HuH-7 (cell line): ENCODE data around the gene C8B.

ENCODE experiments used
- DNase-seq: peaks from one replicate; pipeline ENCODE4 v3.0.0; 2011; ENCODE audit warnings: low spot score

The C8B gene

DNA sequence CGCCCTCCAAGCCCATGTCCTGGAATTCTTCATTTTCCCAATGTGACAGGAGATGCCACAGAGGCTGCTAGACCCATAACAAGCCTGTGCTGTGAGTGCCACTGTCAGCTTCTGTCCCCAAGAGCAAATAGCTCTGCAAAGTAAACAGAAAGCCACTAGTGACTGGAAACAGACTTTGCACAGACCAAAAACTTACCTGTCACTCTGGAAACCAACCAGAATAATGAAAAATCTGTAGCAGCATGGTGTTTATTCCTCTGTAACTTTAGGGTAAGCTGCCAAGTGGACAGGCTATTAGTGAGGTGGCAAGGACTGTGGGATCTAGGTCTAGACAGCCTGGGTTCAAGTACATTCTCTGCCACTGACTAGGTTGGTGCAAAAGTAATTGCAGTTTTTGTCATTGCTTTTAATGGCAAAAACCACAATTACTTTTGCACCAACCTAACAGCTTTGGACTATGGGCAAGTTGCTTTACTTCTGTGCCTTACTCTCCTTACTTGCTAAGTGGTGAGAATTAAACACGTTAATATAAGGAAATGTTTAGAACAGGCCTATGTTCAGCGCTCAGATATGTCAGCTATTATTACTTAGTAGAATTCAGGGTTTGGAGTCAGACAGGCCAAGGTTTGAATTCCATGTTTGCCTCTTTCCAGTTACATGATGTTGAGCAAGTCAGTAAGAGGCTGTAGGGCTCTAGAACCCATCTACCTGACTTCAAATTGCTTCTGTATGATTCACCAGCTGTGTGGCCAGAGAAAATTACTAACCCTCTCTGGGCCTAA is at the start of gene C8B:
Gene C8B (minus strand): TSS at position 100 of the 782 bp plus-strand sequence. CDS start 67 bp downstream, at position 33.
- DNase-seq, result no peak

DNA sequence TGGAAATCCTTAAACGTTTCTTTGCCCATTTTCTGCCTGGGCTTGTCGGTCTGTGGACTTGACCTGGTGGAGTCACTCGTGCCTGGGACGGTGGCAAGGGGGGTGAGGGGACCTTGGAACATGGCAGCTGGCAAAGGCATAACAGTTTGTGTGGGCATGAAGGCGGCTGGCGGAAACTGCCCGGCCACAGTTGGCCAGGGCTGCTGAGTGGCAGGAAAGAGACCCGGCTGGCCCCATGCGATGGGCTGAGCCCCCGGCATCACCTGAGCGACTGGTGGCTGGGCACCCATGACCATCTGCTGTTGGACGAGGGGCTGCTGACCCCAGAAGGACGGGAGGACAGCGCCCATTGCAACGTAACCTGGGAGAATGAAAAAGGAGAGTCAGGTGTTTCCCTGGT is 49.3 kb upstream of the C8B start:
- DNase-seq, result no peak

DNA sequence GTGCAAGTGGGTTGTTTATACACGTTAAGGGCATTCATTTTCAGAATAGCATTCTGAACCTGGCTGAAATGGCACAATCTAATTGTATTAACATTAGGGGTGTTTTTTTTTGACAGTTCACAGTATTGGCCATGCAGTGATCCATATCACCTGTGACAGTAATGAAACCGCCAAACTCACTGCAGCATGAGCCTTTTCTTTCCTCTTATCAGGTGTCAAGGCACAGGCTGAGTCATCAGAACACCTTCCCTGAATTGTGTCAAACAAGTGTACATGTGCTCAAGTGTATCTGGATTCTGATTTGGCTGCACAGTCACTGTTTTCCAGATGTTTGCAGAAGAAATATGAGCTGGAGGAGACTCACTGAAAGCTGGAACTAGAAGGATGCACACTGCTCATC is 47.7 kb upstream of the C8B start:
- DNase-seq, result no peak

DNA sequence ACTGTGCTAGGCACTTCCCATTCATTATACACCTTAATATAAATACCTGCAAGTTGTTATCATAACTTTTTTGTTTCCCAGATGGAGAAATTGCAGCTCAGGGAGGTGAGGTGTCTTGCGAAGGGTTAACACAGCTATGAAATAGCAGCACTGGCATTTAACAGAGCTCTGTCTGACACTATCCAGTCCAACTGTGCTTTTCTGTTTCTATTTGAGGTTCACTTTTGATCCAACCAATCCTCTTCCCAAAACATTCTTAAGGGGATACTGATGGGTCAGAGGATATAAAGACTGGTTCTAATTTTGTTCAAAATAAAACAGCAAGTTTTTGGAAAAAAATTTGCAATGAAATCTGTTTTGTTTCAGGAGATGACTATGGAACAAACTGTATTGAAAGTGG is 46.5 kb upstream of the C8B start:
- DNase-seq, result no peak

DNA sequence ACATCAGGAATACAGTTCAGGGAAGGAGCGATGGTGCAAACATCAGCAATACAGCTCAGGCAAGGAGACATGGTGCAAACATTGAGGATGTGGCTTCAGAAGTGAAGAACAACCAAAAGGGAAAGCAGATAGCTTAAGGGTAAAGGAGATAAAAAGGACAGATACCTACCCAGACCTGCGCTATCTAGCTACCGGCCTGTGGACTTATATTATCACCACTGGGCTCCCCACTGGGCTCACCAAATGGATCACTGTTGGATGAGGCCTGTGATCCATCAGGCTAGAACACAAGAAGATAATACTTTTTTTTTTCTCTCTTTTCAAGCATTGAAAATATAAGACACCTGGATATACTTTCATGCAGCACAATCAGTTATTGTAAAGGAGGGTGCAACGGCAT is 44.7 kb upstream of the C8B start:
- DNase-seq, result no peak

DNA sequence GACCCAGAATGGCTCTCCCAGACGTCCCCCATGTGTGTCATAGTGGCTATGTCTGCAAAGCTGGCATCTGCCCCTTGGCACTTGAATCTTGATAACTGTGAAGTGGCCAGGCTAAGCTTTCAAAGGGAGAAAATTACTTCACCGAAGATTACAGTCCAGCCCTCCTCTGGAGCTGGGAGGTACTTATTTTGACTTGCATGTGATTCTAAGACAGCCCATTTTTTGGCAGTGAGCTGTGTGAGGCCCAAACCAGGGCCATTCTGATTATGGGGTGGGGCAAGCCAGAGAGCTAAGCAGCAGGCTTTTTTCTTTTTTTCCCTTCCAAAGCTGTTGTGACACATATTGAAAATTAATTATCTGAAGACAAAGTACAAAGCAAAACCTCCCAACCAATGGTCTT is 42.1 kb upstream of the C8B start:
- DNase-seq, result no peak

DNA sequence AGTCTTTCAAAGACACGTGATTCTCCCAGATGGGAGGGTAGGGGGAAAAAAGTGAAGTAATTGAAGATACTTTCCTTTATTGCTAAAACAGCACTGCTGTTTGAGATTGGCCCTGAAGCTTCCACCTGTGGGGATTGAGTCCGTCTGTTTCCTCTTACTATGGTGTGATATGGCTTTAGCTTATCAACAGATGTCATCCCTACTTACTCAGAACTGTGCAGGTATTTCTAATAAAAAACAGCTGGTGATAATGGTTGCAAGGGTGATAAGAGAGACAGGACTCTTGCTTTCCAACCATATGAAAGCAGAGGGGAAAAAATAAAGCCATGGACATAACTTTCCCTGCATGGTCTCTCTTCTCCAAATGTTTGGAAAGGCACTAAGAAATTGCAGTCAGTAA is 41.7 kb upstream of the C8B start:
- DNase-seq, result no peak

DNA sequence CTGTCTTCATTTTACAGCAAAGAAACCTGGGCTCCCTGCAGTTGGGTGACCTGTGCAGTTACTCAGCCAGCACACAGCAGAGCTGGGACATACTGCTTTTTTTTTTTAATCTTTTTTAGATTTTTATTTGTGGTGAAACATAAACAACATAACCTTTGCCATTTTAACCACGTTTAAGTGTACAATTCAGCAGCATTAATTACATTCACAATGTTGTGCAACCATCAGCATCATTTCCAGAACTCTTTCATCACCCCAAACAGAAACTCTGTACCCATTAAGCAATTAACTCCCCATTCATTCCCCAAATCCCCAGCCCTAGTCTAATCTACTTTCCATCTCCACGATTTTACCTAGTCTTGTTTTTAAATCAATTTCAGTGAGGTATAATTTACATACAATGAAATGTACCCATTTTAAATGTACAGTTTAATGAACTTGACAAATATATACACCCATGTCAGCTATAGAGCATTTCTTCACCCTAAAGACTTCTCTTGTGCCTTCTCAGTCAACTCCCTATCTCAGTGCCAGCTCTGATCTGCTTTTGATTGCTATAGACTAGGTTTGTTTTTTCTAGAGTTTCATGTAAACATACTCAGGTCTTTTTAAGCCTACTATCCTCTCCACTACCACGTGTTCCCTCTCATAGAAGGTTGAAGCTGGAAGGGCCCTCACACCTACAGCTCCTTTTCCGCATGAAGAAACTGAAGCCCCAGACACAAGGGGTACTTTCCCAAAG is 37.8 kb upstream of the C8B start:
- DNase-seq, result no peak

DNA sequence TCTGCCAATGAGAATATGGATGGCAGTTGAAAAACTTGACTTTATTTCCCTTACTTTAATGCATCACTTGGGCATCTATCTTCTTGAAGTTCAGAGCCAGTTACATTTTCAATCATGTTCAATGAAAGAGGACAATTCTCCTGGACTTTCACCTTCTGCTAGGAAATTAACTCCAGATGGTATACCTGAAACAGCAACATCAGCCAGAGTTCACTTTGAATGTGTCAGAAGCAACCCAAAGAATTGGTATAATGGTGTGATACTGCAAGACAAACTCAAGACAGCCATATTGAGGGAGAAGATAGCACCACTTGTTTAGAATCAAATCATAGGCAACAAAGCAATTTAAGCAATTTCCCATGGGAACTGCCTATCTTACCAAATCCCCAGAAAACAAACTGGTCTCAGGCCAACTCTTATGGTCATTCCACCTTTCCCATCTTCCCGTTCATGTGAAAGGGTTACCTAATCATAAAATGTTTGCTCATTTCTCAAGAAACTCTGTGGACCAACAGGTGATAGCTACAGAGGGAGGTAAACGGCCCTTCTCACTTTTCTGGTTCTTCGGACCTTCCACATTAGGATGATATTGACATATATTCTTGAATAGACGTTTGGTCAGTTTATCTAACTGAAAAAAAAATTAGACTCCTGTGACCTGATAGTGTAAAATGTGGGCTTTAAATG is 29.7 kb upstream of the C8B start:
- no peak for DNase-seq

DNA sequence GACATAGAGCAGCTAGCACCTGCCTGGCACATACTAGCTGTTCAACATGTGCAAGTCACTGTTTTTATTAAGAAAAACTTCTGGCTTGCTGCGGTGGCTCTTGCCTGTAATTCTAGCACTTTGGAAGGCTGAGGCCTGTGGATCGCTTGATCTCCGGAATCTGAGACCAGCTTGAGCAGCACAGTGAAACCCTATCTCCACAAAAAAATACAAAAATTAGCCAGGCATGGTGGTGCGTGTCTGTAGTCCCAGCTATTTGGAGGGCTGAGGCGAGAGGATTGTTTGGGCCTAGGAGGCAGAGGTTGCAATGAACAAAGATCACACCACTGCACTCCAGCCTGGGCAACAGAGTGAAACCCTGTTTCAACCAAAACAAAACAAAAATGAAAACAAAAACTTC is 27.7 kb upstream of the C8B start:
- DNase-seq, result no peak

DNA sequence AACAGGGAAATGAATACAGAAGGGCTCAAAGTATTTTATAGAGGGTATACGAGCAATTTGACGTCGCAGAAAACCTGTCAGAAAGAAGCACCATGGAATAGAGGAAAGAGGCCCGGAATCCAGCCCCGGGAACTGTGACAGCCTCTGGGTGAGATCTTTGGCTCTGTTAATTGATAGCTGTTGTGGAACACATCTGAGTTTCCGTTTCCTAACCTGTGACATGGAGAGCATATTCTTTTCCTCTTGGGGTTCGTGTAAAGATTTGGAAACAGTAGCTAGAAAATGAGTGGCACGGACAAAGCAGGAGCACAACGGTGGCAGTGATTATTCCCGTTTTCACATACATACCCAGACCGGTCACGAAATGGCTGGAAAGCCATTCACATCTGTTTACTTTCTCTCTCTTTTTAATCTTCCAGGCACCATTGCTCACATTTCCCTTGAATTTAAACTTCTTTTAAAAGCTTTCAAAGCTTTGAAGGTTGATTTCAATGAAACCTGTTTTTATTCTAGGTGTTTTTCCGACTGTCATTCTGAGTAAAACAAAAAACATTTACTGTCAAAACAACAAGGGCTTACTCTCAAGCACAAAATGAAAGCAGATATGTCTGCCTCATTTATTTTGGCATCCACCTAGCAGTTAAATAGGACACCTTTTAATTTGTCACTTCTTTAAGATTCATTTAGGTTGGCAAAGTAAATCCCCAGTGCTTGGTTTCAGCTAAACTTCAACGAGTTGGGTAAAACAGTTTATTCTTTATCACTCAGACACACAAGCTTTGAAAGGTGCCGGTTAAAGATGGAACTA is 26.7 kb upstream of the C8B start:
- DNase-seq, result no peak

DNA sequence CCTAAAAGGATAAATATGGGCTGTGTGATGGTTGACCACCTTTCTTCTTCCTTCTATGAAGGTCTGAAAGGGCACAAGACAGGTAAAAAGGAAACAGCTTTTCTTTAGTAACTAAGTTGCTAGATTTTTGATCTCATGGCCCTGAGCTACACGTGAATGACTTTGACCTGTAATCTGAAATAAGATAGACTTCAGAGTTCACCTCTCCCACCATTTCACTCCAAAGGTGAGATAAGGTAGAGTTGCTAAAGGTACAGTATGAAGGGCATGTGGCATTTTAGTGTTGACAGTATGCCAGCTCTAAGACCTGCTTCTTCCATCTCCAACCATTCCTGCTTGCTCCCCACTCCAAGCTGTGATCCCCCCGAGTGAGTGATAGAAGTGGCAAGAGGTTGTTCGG is 25.8 kb upstream of the C8B start:
- no peak for DNase-seq

DNA sequence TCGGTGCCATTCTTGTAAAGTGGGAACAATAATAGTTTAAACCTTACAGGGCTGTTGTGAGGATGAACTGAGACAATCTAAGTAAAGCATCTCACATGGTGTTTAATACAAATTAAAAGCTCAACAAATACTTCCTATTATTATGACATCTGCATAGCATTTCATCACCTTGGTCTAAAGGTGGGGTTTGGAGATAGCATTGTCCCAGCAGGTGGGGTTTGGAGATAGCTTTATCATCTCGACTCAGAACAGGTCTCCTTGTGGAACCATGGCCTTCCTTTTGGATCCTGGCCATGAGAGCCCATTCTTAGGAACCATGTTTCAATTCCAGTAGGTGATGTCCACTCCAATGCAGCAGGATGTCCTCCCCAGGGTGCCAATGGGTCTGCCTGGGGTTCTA is 20.6 kb upstream of the C8B start:
- DNase-seq, result no peak

DNA sequence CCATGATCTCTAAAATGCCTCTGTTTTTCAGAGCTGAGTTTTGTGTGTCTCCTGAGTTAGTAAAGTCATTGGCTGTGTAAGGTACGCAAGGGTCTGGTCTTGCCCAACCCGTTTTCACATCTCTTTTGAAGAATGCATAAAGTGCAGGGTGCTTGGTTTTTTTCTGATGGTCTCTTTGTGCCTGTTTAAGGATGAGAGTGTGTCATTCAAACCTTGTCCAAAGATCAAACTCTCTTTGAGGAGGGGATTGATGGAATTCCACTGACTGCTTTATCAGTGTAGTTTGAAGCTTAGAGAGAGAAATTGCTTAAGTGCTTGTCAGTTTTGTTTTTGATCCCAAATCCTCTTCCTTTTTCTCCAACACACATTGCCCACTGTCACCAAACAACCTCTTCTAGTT is 20.0 kb upstream of the C8B start:
- no peak for DNase-seq

DNA sequence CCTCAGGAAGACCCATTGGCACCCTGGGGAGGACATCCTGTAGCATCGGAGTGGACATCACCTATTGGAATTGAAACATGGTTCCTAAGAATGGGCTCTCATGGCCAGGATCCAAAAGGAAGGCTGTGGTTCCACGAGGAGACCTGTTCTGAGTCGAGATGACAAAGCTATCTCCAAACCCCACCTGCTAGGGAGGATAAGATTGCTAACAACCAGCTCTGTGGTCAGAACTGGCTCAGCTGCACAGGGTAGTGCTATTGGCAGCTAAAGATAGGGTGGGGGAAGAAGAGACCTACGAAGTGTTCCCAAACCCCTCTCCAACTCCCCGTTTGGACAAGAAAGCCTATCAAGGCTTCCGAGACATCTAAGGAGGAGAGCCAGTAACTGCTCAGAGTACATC is 17.7 kb upstream of the C8B start:
- no peak for DNase-seq

DNA sequence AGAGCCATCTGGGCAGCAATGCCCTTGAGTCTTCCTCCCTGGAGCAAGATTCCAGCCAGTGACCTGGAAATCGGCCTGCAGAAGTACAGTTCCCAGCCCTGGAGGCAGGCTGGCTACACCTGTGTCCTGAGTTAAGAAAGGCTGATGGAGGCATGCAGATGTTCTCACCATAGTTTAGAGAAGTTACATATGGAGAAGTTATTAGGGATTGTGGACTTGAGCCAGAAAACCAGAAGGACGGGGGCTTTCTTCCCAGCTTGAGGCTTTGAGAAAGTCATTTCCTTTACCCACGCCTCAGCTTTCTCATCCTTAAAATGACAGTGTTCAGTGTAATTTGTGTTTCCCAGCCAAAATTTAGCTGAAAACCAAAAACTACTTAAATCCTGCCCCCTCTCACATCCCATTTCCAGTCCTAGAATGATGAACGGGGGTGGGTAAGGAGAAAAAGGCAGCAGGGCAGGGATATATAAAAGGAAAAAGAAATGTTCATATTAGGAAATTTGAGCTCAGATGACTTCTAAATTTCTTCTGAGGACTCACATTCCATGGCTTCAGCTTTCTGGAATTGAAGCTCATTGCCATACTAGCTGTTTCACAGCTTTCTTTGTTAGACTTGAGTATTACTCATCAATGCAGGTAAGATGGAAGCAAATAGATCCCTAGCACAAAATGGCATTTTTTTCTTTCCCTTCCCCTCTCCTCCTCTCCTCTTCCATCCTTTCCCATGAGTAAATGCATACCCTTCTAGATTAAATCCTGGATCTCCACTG is 14.4 kb upstream of the C8B start:
- no peak for DNase-seq

DNA sequence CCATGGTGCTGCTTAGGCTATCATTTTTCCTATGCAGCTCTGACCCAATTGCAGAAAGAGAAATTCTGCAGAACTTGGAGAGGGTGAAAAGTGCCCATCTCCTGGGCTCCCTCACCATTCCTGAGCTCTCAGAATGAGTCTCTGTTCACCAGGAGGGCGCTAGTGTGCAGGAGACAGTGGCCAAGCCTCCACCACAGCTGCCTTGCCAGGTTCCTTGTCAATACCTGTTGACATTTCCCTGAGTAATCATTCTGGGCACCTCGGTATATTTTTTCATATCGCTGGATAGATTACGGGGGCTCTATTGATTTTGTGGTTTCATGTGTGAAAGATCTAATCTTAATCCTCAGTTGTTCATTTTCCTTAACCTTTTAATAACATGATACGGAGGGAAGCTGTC is 13.0 kb upstream of the C8B start:
- DNase-seq, result no peak

DNA sequence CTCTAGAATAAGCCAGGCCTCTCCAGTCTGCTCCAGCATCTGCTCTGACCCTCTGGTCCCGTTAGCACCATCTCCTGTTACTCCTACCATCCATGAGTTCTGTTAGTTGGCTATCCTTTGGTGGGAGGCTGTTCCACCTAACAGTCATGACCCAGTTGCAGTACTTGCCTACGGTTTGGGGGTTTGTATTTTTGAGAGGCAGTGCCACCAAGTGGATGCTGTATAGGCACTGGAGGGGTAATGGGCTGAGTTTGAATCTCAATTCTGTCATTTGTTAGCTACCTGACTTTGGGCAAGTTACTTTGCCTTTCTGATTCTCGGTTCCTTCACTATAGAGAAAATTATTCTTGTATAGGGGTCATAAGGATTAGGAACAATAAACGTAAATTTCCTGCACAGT is 12.1 kb upstream of the C8B start:
- no peak for DNase-seq

DNA sequence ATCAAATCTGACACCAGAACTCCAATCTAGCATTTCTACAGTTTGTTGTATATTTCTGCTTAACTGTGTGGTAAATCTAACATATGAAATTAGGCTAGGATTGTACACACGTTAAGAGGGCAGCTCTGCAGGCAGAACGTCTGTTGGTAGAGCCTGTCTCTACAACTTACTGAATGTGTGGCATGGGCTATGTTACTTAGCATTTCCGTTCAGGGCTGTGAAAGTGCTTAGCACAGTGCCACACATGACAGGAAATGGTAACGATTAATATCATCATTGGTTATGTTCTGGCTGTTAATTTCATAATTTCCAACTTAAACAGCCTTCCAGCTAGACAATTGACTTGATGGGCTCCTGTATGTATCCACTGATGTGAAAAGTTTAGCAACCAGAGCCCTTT is 9.6 kb upstream of the C8B start:
- DNase-seq, result no peak

DNA sequence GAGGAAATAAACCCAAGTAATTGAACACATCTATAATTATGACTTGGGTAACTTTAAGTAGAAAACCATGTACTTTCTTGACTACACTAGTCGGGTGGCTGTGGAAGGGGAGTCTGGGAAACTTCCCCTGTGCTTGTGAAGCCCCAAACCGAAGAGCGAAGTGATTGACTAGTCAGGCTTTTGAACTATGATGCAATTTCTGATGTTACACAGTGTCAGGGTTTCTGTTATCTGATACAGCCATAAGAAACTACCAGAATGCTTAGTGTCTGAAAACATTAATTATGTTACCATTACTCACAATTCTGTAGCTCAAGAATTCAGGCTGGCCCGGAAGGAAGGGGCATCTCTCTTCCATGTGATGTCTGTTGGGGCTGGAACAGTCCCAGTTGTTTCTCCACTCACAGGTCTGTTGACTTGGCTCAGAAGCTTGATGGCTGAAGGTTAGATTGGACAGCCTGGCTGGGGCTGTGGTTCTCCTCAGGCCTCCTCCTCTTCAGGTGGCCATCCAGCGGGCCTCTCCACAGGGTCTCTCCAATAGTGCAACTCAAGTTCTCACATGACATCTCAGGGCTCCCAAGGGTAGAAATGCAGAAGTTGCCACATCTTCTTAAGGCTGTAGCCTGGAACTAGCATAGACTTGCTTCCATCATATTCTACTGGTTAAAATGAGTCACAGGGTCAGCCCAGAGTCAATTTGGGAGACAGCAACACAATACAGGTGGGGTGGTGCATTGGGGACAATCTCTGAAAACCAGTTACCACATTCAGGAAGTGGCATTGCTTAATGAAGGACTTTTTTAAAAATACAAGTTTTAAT is 8.3 kb upstream of the C8B start:
- DNase-seq, result no peak

DNA sequence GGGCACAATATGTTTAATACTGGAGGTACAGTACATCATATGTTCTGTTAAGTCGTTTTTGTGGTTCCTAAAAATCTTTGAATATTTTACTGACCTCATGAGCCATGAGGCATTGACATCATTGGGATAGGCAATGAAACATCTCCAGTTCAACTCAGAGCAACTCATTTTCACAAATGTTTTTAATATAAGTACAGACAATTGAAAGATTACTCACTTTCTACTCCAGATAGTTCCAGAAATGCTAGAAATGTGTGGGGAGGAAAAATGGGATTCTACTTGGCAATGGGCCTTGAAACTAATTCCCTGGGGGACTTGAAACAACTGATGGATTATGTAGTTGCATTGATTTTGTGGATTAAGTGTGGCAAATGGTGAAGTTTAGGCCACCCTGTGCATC is 7.2 kb upstream of the C8B start:
- no peak for DNase-seq
